NCI-H1694 (cell line): ENCODE measurements around the gene NAT16.

Experiments used
- DNase-seq: peaks from one replicate; lab custom pipeline; 2025; lab: John Stamatoyannopoulos, UW

NAT16 gene

GRCh38 chr7:101170617-101171441 lies 9.3 kb downstream of the NAT16 start:
- DNase-seq: no peak

GRCh38 chr7:101169838-101170551 lies 10.1 kb downstream of the NAT16 start:
- DNase-seq: peak; percentile 34

- no peak for DNase-seq
Observed at GRCh38 chr7:101169110-101169837, 10.8 kb downstream of the NAT16 start.

- DNase-seq: no peak
Observed at GRCh38 chr7:101168412-101169049, 11.6 kb downstream of the NAT16 start.

GRCh38 chr7:101167645-101168411 lies 12.3 kb downstream of the NAT16 start:
- no peak for DNase-seq

- peak; percentile 38 for DNase-seq
Observed at GRCh38 chr7:101166909-101167644, 13.0 kb downstream of the NAT16 start.

- no peak for DNase-seq
Observed at GRCh38 chr7:101166648-101166908, 13.5 kb downstream of the NAT16 start.

GRCh38 chr7:101165958-101166647 lies 14.0 kb downstream of the NAT16 start:
- DNase-seq: no peak

- peak; percentile 89 for DNase-seq
Observed at GRCh38 chr7:101165075-101165957, 14.8 kb downstream of the NAT16 start, which contains the start of gene VGF. Gene VGF (minus strand): TSS chr7:101165569. CDS start chr7:101164843, 726 bp downstream.

- no peak for DNase-seq
Observed at GRCh38 chr7:101164071-101164840, 15.8 kb downstream of the NAT16 start.

- DNase-seq: no peak
Observed at GRCh38 chr7:101163279-101164070, 16.6 kb downstream of the NAT16 start.

- DNase-seq: no peak
Observed at GRCh38 chr7:101162551-101163278, 17.4 kb downstream of the NAT16 start.

GRCh38 chr7:101161692-101162471 lies 18.2 kb downstream of the NAT16 start:
- DNase-seq: no peak

GRCh38 chr7:101160910-101161309 lies 19.2 kb downstream of the NAT16 start:
- no peak for DNase-seq

GRCh38 chr7:101159696-101160674 lies 20.1 kb downstream of the NAT16 start:
- no peak for DNase-seq
